ENCODE data around the gene GEMIN8.

Gene GEMIN8

DNA sequence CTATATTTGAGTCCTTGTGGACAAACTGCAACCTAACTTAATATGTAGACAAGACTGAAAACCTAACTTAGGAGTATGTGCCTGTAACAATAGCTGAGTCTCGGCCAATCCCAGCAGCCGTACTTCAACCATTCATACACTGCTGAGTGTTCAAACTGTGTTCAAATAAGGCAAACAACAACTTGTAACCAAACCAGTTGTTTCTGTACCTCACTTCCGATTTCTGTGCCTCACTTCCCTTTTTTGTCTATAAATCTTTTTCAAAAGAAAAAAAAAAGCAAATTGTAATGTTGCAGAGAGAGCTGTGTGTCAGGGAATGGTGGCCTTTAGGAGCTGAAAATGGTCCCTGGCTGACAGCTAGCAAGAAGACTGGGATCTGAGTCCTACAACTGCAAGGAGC is 46.0 kb downstream of the GEMIN8 start:
- Histone ChIP-seq H3K4me3 (ENCODE audit: low read length) (no peak overlapping the region), H3K4me1 (ENCODE audit: control insufficient read depth, low read length) (peaks cover 5% of the 10 kb centered on the region; the same call in 1 of the 2 replicates), H3K9me2 (replicated peaks; ENCODE audit: control insufficient read depth, low read length) (no peaks in the 10 kb centered on the region), H3K27ac (ENCODE audit: low read depth, low read length) (no peak overlapping the region), H3K27me3 (ENCODE audit: control insufficient read depth, low read length) (no peaks in the 10 kb centered on the region), H3K9me3 (ENCODE audit: control insufficient read depth, insufficient read depth, low read length) (no peaks in the 10 kb centered on the region), H3K36me3 (ENCODE audit: control insufficient read depth, low read length) (no peaks in the 10 kb centered on the region), H3K79me2 (ENCODE audit: control insufficient read depth, low read length) (no peaks in the 10 kb centered on the region), H3K4me2 (ENCODE audit: low read length) (peak overlapping the region; percentile 34), H3F3A (ENCODE audit: control insufficient read depth, insufficient read depth) (no peaks in the 10 kb centered on the region), H4K20me1 (ENCODE audit: control insufficient read depth, insufficient read depth, low read depth, low read length) (no peaks in the 10 kb centered on the region)
- TF ChIP-seq, protein P1, sequence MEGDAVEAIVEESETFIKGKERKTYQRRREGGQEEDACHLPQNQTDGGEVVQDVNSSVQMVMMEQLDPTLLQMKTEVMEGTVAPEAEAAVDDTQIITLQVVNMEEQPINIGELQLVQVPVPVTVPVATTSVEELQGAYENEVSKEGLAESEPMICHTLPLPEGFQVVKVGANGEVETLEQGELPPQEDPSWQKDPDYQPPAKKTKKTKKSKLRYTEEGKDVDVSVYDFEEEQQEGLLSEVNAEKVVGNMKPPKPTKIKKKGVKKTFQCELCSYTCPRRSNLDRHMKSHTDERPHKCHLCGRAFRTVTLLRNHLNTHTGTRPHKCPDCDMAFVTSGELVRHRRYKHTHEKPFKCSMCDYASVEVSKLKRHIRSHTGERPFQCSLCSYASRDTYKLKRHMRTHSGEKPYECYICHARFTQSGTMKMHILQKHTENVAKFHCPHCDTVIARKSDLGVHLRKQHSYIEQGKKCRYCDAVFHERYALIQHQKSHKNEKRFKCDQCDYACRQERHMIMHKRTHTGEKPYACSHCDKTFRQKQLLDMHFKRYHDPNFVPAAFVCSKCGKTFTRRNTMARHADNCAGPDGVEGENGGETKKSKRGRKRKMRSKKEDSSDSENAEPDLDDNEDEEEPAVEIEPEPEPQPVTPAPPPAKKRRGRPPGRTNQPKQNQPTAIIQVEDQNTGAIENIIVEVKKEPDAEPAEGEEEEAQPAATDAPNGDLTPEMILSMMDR (IDR thresholded peaks at IDR 0.05; ENCODE audit: low read depth, low read length, poor library complexity, severe bottlenecking), result no peak
- no peak for TF ChIP-seq EZH2phosphoT487 (IDR thresholded peaks at IDR 0.05; ENCODE audit: borderline replicate concordance, low read length)

DNA sequence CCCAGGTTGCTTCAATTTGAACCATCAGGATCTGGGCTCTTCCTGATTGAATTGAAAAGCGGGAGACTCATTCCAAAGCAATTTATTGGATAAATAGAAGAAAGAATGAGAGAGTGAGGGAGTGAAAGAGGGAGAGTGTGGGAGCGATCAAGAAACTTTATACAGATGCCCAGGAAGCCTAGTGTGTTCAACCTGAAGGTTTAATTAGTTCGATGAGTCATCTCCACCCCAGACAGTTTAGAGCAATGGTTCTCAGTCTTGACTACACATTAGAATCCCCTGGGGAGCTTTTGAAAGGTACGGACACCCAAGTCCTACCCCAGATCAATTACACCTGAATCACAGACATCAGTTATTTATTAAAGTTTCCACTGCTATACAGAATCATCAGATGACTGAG is 61.5 kb downstream of the GEMIN8 start:
- TF ChIP-seq, protein P1 (IDR thresholded peaks at IDR 0.05; ENCODE audit: low read depth, low read length, poor library complexity, severe bottlenecking), result no peak
- no peak for TF ChIP-seq EZH2phosphoT487 (IDR thresholded peaks at IDR 0.05; ENCODE audit: borderline replicate concordance, low read length)
- H3K27me3 ChIP-seq (ENCODE audit: control insufficient read depth, low read length), result no peaks in the 10 kb centered on the region

DNA sequence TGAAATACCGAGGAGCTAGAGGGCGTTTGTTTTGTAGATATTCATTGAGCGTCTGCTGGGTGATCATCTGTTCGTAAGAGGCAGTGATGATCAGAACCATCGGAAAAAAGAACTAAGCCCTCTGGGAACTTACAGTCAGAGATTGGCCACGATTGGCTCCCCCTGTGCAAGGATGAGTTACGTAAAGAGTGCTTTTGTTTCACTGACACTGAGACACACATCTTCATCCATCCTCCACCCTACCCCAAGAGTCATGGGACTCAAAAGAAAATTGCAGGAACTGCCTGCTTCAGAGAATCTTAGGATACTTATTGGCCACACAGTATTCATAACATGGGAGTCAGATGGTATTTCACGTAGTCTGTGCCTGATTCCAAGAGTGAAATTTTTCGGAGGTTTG is 62.1 kb downstream of the GEMIN8 start:
- Histone ChIP-seq H3K36me3 (ENCODE audit: control insufficient read depth, low read length) (no peaks in the 10 kb centered on the region), H3K4me1 (ENCODE audit: control insufficient read depth, low read length) (no peaks in the 10 kb centered on the region), H3K9me2 (replicated peaks; ENCODE audit: control insufficient read depth, low read length) (no peaks in the 10 kb centered on the region), H3K4me2 (ENCODE audit: low read length) (no peak overlapping the region), H3K9me3 (ENCODE audit: control insufficient read depth, insufficient read depth, low read length) (no peaks in the 10 kb centered on the region), H3F3A (ENCODE audit: control insufficient read depth, insufficient read depth) (no peaks in the 10 kb centered on the region), H3K79me2 (ENCODE audit: control insufficient read depth, low read length) (no peaks in the 10 kb centered on the region), H4K20me1 (ENCODE audit: control insufficient read depth, insufficient read depth, low read depth, low read length) (no peaks in the 10 kb centered on the region), H3K27me3 (ENCODE audit: control insufficient read depth, low read length) (no peaks in the 10 kb centered on the region), H3K27ac (ENCODE audit: low read depth, low read length) (no peak overlapping the region), H3K4me3 (ENCODE audit: low read length) (no peak overlapping the region)
- TF ChIP-seq, protein P1 (IDR thresholded peaks at IDR 0.05; ENCODE audit: low read depth, low read length, poor library complexity, severe bottlenecking), result no peak
- no peak for TF ChIP-seq EZH2phosphoT487 (IDR thresholded peaks at IDR 0.05; ENCODE audit: borderline replicate concordance, low read length)

More for the DNA sequence above, 61.5 kb downstream of the GEMIN8 start:
- Histone ChIP-seq H3K4me1 (ENCODE audit: control insufficient read depth, low read length) (no peaks in the 10 kb centered on the region), H4K20me1 (ENCODE audit: control insufficient read depth, insufficient read depth, low read depth, low read length) (no peaks in the 10 kb centered on the region), H3K4me3 (ENCODE audit: low read length) (no peak overlapping the region), H3K4me2 (ENCODE audit: low read length) (no peak overlapping the region), H3K79me2 (ENCODE audit: control insufficient read depth, low read length) (no peaks in the 10 kb centered on the region), H3K27ac (ENCODE audit: low read depth, low read length) (no peak overlapping the region), H3F3A (ENCODE audit: control insufficient read depth, insufficient read depth) (no peaks in the 10 kb centered on the region), H3K36me3 (ENCODE audit: control insufficient read depth, low read length) (no peaks in the 10 kb centered on the region), H3K9me2 (replicated peaks; ENCODE audit: control insufficient read depth, low read length) (no peaks in the 10 kb centered on the region), H3K9me3 (ENCODE audit: control insufficient read depth, insufficient read depth, low read length) (no peaks in the 10 kb centered on the region)

DNA sequence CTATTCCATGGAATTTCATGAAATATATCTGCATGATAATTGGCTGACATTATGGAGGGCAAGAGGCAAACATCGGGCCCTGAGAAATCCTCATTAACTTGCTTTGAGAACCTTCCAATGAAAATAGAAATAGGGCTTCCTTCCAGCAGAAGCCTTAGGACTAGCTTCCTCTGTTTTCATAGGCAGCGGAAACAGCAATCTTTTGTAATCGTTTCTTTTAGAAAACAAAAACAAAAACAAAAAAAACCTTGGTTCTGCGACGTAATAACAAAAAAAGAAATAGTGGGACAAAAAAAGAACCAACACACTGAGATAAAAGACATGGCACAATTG is 62.9 kb downstream of the GEMIN8 start:
- no peak overlapping the region for H3K4me3 ChIP-seq (ENCODE audit: low read length)
- no peaks in the 10 kb centered on the region for H4K20me1 ChIP-seq (ENCODE audit: control insufficient read depth, insufficient read depth, low read depth, low read length)
- no peaks in the 10 kb centered on the region for H3K9me2 ChIP-seq (replicated peaks; ENCODE audit: control insufficient read depth, low read length)
- no peaks in the 10 kb centered on the region for H3K9me3 ChIP-seq (ENCODE audit: control insufficient read depth, insufficient read depth, low read length)
- no peaks in the 10 kb centered on the region for H3K27me3 ChIP-seq (ENCODE audit: control insufficient read depth, low read length)
- no peaks in the 10 kb centered on the region for H3K4me1 ChIP-seq (ENCODE audit: control insufficient read depth, low read length)
- H3K36me3 ChIP-seq (ENCODE audit: control insufficient read depth, low read length), result no peaks in the 10 kb centered on the region
- H3F3A ChIP-seq (ENCODE audit: control insufficient read depth, insufficient read depth), result no peaks in the 10 kb centered on the region
- H3K27ac ChIP-seq (ENCODE audit: low read depth, low read length), result no peak overlapping the region
- no peak for TF ChIP-seq EZH2phosphoT487 (IDR thresholded peaks at IDR 0.05; ENCODE audit: borderline replicate concordance, low read length)
- TF ChIP-seq, protein P1 (IDR thresholded peaks at IDR 0.05; ENCODE audit: low read depth, low read length, poor library complexity, severe bottlenecking), result no peak
- H3K79me2 ChIP-seq (ENCODE audit: control insufficient read depth, low read length), result no peaks in the 10 kb centered on the region
- no peak overlapping the region for H3K4me2 ChIP-seq (ENCODE audit: low read length)

Data from DOHH2 (cell line).